Progenitor cell of endocrine pancreas (in vitro differentiated cells): Measurements from ENCODE around the gene FNDC3B. TPM values are rescaled to one million over a fixed set of nuclear protein-coding genes. Genes with fewer than 3 reads are reported as not detected.

Experiments
- DNase-seq: peaks from one replicate; pipeline ENCODE4 v3.0.0; 2021; ENCODE audit warnings: low spot score; ENCODE audit not compliant: unreplicated experiment
- H3K27ac Mint-ChIP-seq: 2 replicates; pipeline ENCODE4 v1.8.0; 2021; ENCODE audit warnings: mild to moderate bottlenecking, moderate library complexity, mixed read lengths
- H3K27me3 Mint-ChIP-seq: 2 replicates; pipeline ENCODE4 v1.8.0; 2021; ENCODE audit warnings: mixed read lengths
- H3K36me3 Mint-ChIP-seq: 2 replicates; pipeline ENCODE4 v1.8.0; 2022; ENCODE audit warnings: mixed read lengths; ENCODE audit not compliant: insufficient read depth
- H3K4me1 Mint-ChIP-seq: 2 replicates; pipeline ENCODE4 v1.8.0; 2021; ENCODE audit warnings: low read depth, mixed read lengths
- H3K4me3 Mint-ChIP-seq: 2 replicates; pipeline ENCODE4 v1.8.0; 2021; ENCODE audit warnings: low read depth, mild to moderate bottlenecking, moderate library complexity, mixed read lengths
- H3K9me3 Mint-ChIP-seq: 2 replicates; pipeline ENCODE4 v1.8.0; 2021; ENCODE audit warnings: low read depth, mixed read lengths
- CTCF ChIP-seq: fragments of 200-600 bp; sonication (generic); IDR thresholded peaks from one replicate; pipeline ENCODE4 v1.5.0; 2021; ENCODE audit warnings: antibody characterized with exemption, mild to moderate bottlenecking; ENCODE audit not compliant: unreplicated experiment
- total RNA-seq: library from RNA; stranded (reverse); gene quantifications from 2 replicates; pipeline ENCODE4 v1.2.1, GENCODE V29; 2021

FNDC3B gene
- total RNA-seq, 1 donor from 2014 or later, result 158 TPM

- TF ChIP-seq CTCF, result no peak
- peaks cover 32% of the 10 kb centered on the region for H3K36me3 Mint-ChIP-seq
- DNase-seq, result no peak
- H3K9me3 Mint-ChIP-seq, result no peaks in the 10 kb centered on the region
- H3K4me3 Mint-ChIP-seq, result no peak overlapping the region
- H3K27ac Mint-ChIP-seq, result peak overlapping the region; percentile 53
- H3K4me1 Mint-ChIP-seq, result peaks cover 24% of the 10 kb centered on the region
- H3K27me3 Mint-ChIP-seq, result no peaks in the 10 kb centered on the region
Observed at GRCh38 chr3:172256101-172256734, 216.8 kb downstream of the FNDC3B start.

- no peak for DNase-seq
- H3K36me3 Mint-ChIP-seq, result peaks cover 26% of the 10 kb centered on the region
- no peaks in the 10 kb centered on the region for H3K27me3 Mint-ChIP-seq
- peaks cover 24% of the 10 kb centered on the region for H3K4me1 Mint-ChIP-seq
- H3K4me3 Mint-ChIP-seq, result no peak overlapping the region
- TF ChIP-seq CTCF, result no peak
- no peaks in the 10 kb centered on the region for H3K9me3 Mint-ChIP-seq
- H3K27ac Mint-ChIP-seq, result peak overlapping the region; percentile 80
Observed at GRCh38 chr3:172257648-172258400, 218.4 kb downstream of the FNDC3B start.

- Mint-ChIP-seq H3K9me3 (no peaks in the 10 kb centered on the region), H3K4me3 (no peak overlapping the region), H3K4me1 (peaks cover 24% of the 10 kb centered on the region), H3K36me3 (peaks cover 29% of the 10 kb centered on the region), H3K27me3 (no peaks in the 10 kb centered on the region), H3K27ac (peak overlapping the region; percentile 75)
- TF ChIP-seq CTCF, result no peak
- no peak for DNase-seq
Observed at GRCh38 chr3:172258624-172259023, 219.2 kb downstream of the FNDC3B start.

GRCh38 chr3:172259111-172259541 is 219.7 kb downstream of the FNDC3B start:
- H3K4me1 Mint-ChIP-seq, result peaks cover 24% of the 10 kb centered on the region
- H3K36me3 Mint-ChIP-seq, result peaks cover 32% of the 10 kb centered on the region
- no peak overlapping the region for H3K4me3 Mint-ChIP-seq
- DNase-seq, result no peak
- no peaks in the 10 kb centered on the region for H3K27me3 Mint-ChIP-seq
- no peaks in the 10 kb centered on the region for H3K9me3 Mint-ChIP-seq
- peak overlapping the region; percentile 75 for H3K27ac Mint-ChIP-seq
- TF ChIP-seq CTCF, result no peak

- Mint-ChIP-seq H3K4me3 (no peak overlapping the region), H3K9me3 (no peaks in the 10 kb centered on the region), H3K27ac (no peak overlapping the region), H3K27me3 (no peaks in the 10 kb centered on the region), H3K36me3 (peaks cover 32% of the 10 kb centered on the region), H3K4me1 (peaks cover 24% of the 10 kb centered on the region)
- no peak for DNase-seq
- no peak for TF ChIP-seq CTCF
Observed at GRCh38 chr3:172259726-172260248, 220.4 kb downstream of the FNDC3B start.
